SU-DHL-6 (cell line): ENCODE measurements around the gene DNAJC8.

Source experiments
- EZH2phosphoT487 ChIP-seq: fragments of 200-600 bp; sonication (generic), shearing (Covaris generic); conservative IDR thresholded peaks from 2 replicates; pipeline ENCODE4 v1.6.1; 2018; ENCODE audit warnings: mild to moderate bottlenecking, antibody characterized with exemption, low read length, moderate library complexity, mixed read lengths
- TF ChIP-seq, protein P1 (sequence below): fragments of 200-600 bp; sonication (generic); IDR thresholded peaks from one replicate; pipeline ENCODE4 v1.5.1; 2017; ENCODE audit warnings: antibody characterized with exemption, mild to moderate bottlenecking, low read length, moderate library complexity; ENCODE audit not compliant: insufficient read depth, poor library complexity, severe bottlenecking

DNA sequence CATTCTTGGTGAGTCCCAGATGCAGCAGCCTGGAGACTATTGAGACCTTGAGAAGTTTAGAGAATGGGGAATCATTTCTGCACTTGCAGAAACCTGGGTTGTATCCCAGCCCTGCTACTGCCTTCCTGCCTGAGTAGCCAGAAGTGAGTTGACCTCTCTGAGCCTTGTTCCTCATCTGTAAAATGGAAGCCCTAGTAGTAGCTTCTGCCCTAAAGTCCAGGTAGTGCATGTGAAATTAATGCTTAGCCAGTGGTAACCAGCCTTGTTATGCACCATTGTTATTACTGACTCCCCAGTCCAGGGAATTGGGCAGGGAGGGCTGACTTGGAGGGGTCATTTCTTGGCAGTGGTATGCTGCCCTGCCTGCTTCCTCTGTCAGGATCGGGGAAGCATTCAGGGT is 32.1 kb upstream of the DNAJC8 start:
- TF ChIP-seq, protein P1, sequence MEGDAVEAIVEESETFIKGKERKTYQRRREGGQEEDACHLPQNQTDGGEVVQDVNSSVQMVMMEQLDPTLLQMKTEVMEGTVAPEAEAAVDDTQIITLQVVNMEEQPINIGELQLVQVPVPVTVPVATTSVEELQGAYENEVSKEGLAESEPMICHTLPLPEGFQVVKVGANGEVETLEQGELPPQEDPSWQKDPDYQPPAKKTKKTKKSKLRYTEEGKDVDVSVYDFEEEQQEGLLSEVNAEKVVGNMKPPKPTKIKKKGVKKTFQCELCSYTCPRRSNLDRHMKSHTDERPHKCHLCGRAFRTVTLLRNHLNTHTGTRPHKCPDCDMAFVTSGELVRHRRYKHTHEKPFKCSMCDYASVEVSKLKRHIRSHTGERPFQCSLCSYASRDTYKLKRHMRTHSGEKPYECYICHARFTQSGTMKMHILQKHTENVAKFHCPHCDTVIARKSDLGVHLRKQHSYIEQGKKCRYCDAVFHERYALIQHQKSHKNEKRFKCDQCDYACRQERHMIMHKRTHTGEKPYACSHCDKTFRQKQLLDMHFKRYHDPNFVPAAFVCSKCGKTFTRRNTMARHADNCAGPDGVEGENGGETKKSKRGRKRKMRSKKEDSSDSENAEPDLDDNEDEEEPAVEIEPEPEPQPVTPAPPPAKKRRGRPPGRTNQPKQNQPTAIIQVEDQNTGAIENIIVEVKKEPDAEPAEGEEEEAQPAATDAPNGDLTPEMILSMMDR = no peak
- no peak for TF ChIP-seq EZH2phosphoT487
